Esophagus muscularis mucosa (tissue), 4 donors: Measurements from ENCODE around the gene SLC6A16. TPM values are rescaled to one million over a fixed set of nuclear protein-coding genes. Genes with fewer than 3 reads are reported as not detected.
A peak's percentile ranks its signal among the peaks of the same experiment; 100 is the strongest.
"Not testable (repeated sequence)": the region's sequence is repeated elsewhere in the genome, so short reads cannot be mapped to it uniquely, and the experiment has no call there.

ENCODE experiments used
- DNase-seq: peaks from one replicate; pipeline ENCODE4 v3.0.0-alpha.2; 2017; ENCODE audit errors: extremely low spot score
- H3K27ac ChIP-seq, 4 donors: fragments of 200-600 bp; sonication (generic); replicated peaks in 1 of 4; 1 replicate in 3 of 4; 2 replicates in 1 of 4; pipeline ENCODE4 v1.5.1; 2016 to 2019; ENCODE audit warnings: mild to moderate bottlenecking in 1 of 4
- H3K27me3 ChIP-seq, 4 donors: fragments of 200-600 bp; sonication (generic); one replicate each; pipeline versions ENCODE4 v1.5.1 to v1.6.0; 2016 to 2019
- H3K36me3 ChIP-seq, 4 donors: fragments of 200-600 bp; sonication (generic); one replicate each; pipeline ENCODE4 v1.5.1; 2016 to 2019
- H3K4me1 ChIP-seq, 4 donors: fragments of 200-600 bp; sonication (generic); one replicate each; pipeline ENCODE4 v1.5.1; 2016 to 2019
- H3K4me3 ChIP-seq, 4 donors: fragments of 200-600 bp; sonication (generic); 1 replicate in 2 of 4; 2 replicates in 2 of 4; pipeline ENCODE4 v1.5.1; 2016 to 2019; ENCODE audit warnings: mild to moderate bottlenecking in 4 of 4, moderate library complexity in 1 of 4
- H3K9me3 ChIP-seq, 4 donors: fragments of 200-600 bp; sonication (generic); 1 replicate in 3 of 4; 2 replicates in 1 of 4; pipeline ENCODE4 v1.5.1; 2016 to 2019
- EP300 ChIP-seq: sonication (generic); formaldehyde crosslinking; IDR thresholded peaks from one replicate; pipeline ENCODE4 v1.6.1; 2017; ENCODE audit warnings: antibody characterized with exemption
- POLR2A ChIP-seq: fragments of 450-650 bp; IDR thresholded peaks from one replicate; pipeline ENCODE4 v1.6.1; 2017; ENCODE audit warnings: antibody characterized with exemption, moderate library complexity, mild to moderate bottlenecking, low read depth
- POLR2AphosphoS5 ChIP-seq, 2 donors: sonication (generic); formaldehyde crosslinking; IDR thresholded peaks; one replicate each; pipeline ENCODE4 v1.6.1; 2017; ENCODE audit warnings: antibody characterized with exemption in 2 of 2
- WGBS: methylation state at CpG from one replicate; pipeline ENCODE4 v1.1.5; 2018; 5-methylcytosine and 5-hydroxymethylcytosine counted together
- intact Hi-C: fragments of 100-400 bp; cut with DNase I; formaldehyde crosslinking; loops from one replicate; pipeline ENCODE4 v1.15.1; 2023
- total RNA-seq, 4 donors: library from RNA; depleted of rRNA; stranded (reverse); fragments of >200 nt; gene quantifications; one replicate each; pipeline versions ENCODE4 v1.1.0 to v1.2.1, GENCODE V29; 2016
- TF ChIP-seq, protein P1 (sequence below), 3 experiments: fragments of 200-600 bp in 2 of 3; fragments of 450-650 bp in 1 of 3; sonication (generic) in 2 of 3; IDR thresholded peaks; one replicate each; pipeline ENCODE4 v1.5.1; 2017 to 2019; ENCODE audit warnings: antibody characterized with exemption in 3 of 3, mild to moderate bottlenecking in 2 of 3, moderate library complexity in 1 of 3

SLC6A16 gene
- total RNA-seq, 4 donors from 2014 or later, result 0.83 to 4.1 (median 2.5) TPM

DNA sequence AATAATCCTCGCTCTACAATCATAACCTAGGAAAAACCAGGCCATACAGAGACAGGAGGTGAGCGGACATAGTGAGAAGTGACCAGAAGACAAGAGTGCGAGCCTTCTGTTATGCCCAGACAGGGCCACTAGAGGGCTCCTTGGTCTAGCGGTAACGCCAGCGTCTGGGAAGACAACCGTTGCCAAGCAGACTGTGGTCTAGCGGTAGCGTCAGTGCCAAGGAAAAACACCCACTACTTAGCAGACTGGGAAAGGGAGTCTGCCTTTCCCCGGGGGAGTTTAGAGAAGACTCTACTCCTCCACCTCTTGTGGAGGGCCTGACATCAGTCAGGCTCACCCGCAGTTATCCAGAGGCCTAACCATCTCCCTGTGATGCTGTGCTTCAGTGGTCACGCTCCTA is 58.6 kb downstream of the SLC6A16 start:
- WGBS, result 31% methylated on average over 12 of the region's 12 CpGs
- H3K4me1 ChIP-seq, H3K27me3 ChIP-seq, H3K27ac ChIP-seq, H3K4me3 ChIP-seq, H3K36me3 ChIP-seq, DNase-seq: not testable (repeated sequence)
- intact Hi-C loops, result loop anchor here (5.0 to 10.0 kb wide), 2 partner anchors 58 to 176 kb away; partner anchors contain the start of genes SLC17A7 and SLC6A16
- peaks cover 0 to 21% (median 10%) of the 10 kb centered on the region in 4 donors for H3K9me3 ChIP-seq
- TF ChIP-seq, protein P1, sequence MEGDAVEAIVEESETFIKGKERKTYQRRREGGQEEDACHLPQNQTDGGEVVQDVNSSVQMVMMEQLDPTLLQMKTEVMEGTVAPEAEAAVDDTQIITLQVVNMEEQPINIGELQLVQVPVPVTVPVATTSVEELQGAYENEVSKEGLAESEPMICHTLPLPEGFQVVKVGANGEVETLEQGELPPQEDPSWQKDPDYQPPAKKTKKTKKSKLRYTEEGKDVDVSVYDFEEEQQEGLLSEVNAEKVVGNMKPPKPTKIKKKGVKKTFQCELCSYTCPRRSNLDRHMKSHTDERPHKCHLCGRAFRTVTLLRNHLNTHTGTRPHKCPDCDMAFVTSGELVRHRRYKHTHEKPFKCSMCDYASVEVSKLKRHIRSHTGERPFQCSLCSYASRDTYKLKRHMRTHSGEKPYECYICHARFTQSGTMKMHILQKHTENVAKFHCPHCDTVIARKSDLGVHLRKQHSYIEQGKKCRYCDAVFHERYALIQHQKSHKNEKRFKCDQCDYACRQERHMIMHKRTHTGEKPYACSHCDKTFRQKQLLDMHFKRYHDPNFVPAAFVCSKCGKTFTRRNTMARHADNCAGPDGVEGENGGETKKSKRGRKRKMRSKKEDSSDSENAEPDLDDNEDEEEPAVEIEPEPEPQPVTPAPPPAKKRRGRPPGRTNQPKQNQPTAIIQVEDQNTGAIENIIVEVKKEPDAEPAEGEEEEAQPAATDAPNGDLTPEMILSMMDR (IDR thresholded peaks at IDR 0.05), result peak; percentile 55 to 76 (median 70)

- peaks cover 0 to 23% (median 11%) of the 10 kb centered on the region in 4 donors for H3K9me3 ChIP-seq
- H3K27ac ChIP-seq, result no peak overlapping the region
- H3K27me3 ChIP-seq, result peaks cover 0 to 7% (median 0%) of the 10 kb centered on the region in 4 donors
- no peak overlapping the region for H3K4me3 ChIP-seq
- H3K36me3 ChIP-seq, result no peaks in the 10 kb centered on the region
- no peak for TF ChIP-seq EP300
- TF ChIP-seq POLR2A, result no peak
- TF ChIP-seq, protein P1 (IDR thresholded peaks at IDR 0.05), result no peak
- no peak for TF ChIP-seq POLR2AphosphoS5 (IDR thresholded peaks at IDR 0.05)
- DNase-seq, result no peak
- intact Hi-C loops, result loop anchor here (10.0 kb wide), 1 partner anchor 61 kb away; the partner anchor contains the start of gene SLC6A16
- no peaks in the 10 kb centered on the region for H3K4me1 ChIP-seq
- 73% methylated on average over 10 of the region's 10 CpGs for WGBS
Observed at GRCh38 chr19:49264258-49264657, 60.7 kb downstream of the SLC6A16 start.

- no peaks in the 10 kb centered on the region for H3K36me3 ChIP-seq
- no peak overlapping the region for H3K4me3 ChIP-seq
- H3K27ac ChIP-seq, result no peak overlapping the region
- H3K9me3 ChIP-seq, result peaks cover 0 to 27% (median 23%) of the 10 kb centered on the region in 4 donors
- intact Hi-C loops, result loop anchor here (10.0 kb wide), 1 partner anchor 63 kb away; the partner anchor contains the start of gene SLC6A16
- H3K27me3 ChIP-seq, result peaks cover 0 to 7% (median 0%) of the 10 kb centered on the region in 4 donors
- peaks cover 0 to 3% (median 0%) of the 10 kb centered on the region in 4 donors for H3K4me1 ChIP-seq
- no peak for DNase-seq
- TF ChIP-seq POLR2AphosphoS5 (IDR thresholded peaks at IDR 0.05) (no peak), POLR2A (no peak), EP300 (no peak)
- TF ChIP-seq, protein P1 (IDR thresholded peaks at IDR 0.05), result no peak
Observed at GRCh38 chr19:49261602-49262001, 63.4 kb downstream of the SLC6A16 start.

GRCh38 chr19:49256691-49257090 is 68.3 kb downstream of the SLC6A16 start:
- Histone ChIP-seq H3K36me3 (no peaks in the 10 kb centered on the region), H3K4me3 (no peak overlapping the region), H3K4me1 (peaks cover 0 to 19% (median 12%) of the 10 kb centered on the region in 4 donors), H3K9me3 (peaks cover 0 to 16% (median 14%) of the 10 kb centered on the region in 4 donors), H3K27ac (peak overlapping the region in 1 of 4 donors; percentile 36), H3K27me3 (no peaks in the 10 kb centered on the region)
- TF ChIP-seq EP300 (no peak), POLR2A (no peak)
- DNase-seq, result no peak
- 55% methylated on average over 3 of the region's 3 CpGs for WGBS
- intact Hi-C loops, result no loop called here

- Histone ChIP-seq H3K27me3 (no peaks in the 10 kb centered on the region), H3K36me3 (no peaks in the 10 kb centered on the region), H3K4me1 (peaks cover 0 to 19% (median 12%) of the 10 kb centered on the region in 4 donors), H3K9me3 (peaks cover 0 to 16% (median 14%) of the 10 kb centered on the region in 4 donors), H3K4me3 (no peak overlapping the region), H3K27ac (no peak overlapping the region)
- intact Hi-C loops, result no loop called here
- TF ChIP-seq POLR2AphosphoS5 (IDR thresholded peaks at IDR 0.05) (peak in 1 of 2 donors; percentile 16), EP300 (no peak)
- no peak for DNase-seq
- WGBS, result 83% methylated on average over 7 of the region's 10 CpGs
Observed at GRCh38 chr19:49255674-49256073, 69.3 kb downstream of the SLC6A16 start.

GRCh38 chr19:49249933-49250332 is 75.1 kb downstream of the SLC6A16 start:
- DNase-seq, result no peak
- intact Hi-C loops, result no loop called here
- no peaks in the 10 kb centered on the region for H3K9me3 ChIP-seq
- TF ChIP-seq EP300, result no peak
- H3K36me3 ChIP-seq, result no peaks in the 10 kb centered on the region
- WGBS, result 80% methylated on average over 2 of the region's 2 CpGs
- peak overlapping the region in 2 of 4 donors; percentile 31 to 34 for H3K27ac ChIP-seq
- no peak overlapping the region for H3K4me3 ChIP-seq
- no peaks in the 10 kb centered on the region for H3K27me3 ChIP-seq
- H3K4me1 ChIP-seq, result peaks cover 0 to 16% (median 7%) of the 10 kb centered on the region in 4 donors
